Astrocyte (in vitro differentiated cells and primary cell): Measurements from ENCODE around the gene PER2. TPM values are rescaled to one million over a fixed set of nuclear protein-coding genes. Genes with fewer than 3 reads are reported as not detected.

Experiments
- DNase-seq: peaks from one replicate; pipeline ENCODE4 v3.0.0-alpha.2; 2010; ENCODE audit warnings: low read depth
- FAIRE-seq: peaks from 2 replicates; lab custom pipeline; 2011; peaks lifted over from hg19 to GRCh38; lab: Jason Lieb, UNC
- H2AFZ ChIP-seq: 2 replicates; pipeline ENCODE4 v1.6.0; 2012; ENCODE audit warnings: low read depth, low read length, inconsistent platforms
- H3K27ac ChIP-seq: 2 replicates; pipeline ENCODE4 v1.5.1; 2011; ENCODE audit warnings: low read depth, low read length, inconsistent platforms
- H3K27me3 ChIP-seq: 2 replicates; pipeline ENCODE4 v1.6.0; 2011; ENCODE audit warnings: low read length, inconsistent platforms; ENCODE audit not compliant: insufficient read depth
- H3K36me3 ChIP-seq: 2 replicates; pipeline ENCODE4 v1.5.1; 2011; ENCODE audit warnings: low read length, inconsistent platforms; ENCODE audit not compliant: insufficient read depth
- H3K4me1 ChIP-seq: 2 replicates; pipeline ENCODE4 v1.5.1; 2011; ENCODE audit warnings: low read length, inconsistent platforms; ENCODE audit not compliant: insufficient read depth
- H3K4me2 ChIP-seq: 2 replicates; pipeline ENCODE4 v1.6.0; 2012; ENCODE audit warnings: low read length, inconsistent platforms
- H3K4me3 ChIP-seq: 2 replicates; pipeline ENCODE4 v1.5.1; 2011; ENCODE audit warnings: low read depth, mild to moderate bottlenecking, low read length, inconsistent platforms; ENCODE audit not compliant: insufficient read depth
- H3K79me2 ChIP-seq: 2 replicates; pipeline ENCODE4 v1.6.0; 2012; ENCODE audit warnings: mild to moderate bottlenecking, low read length, inconsistent platforms; ENCODE audit not compliant: insufficient read depth
- H3K9ac ChIP-seq: 2 replicates; pipeline ENCODE4 v1.6.0; 2012; ENCODE audit warnings: mild to moderate bottlenecking, low read length, inconsistent platforms
- H3K9me3 ChIP-seq: 2 replicates; pipeline ENCODE4 v1.5.1; 2012; ENCODE audit warnings: low read depth, mild to moderate bottlenecking, low read length, inconsistent platforms; ENCODE audit not compliant: insufficient read depth
- H4K20me1 ChIP-seq: 2 replicates; pipeline ENCODE4 v1.6.0; 2012; ENCODE audit warnings: low read length, inconsistent platforms; ENCODE audit not compliant: insufficient read depth
- H3K27ac Mint-ChIP-seq: one replicate; pipeline ENCODE4 v1.8.0; 2021; ENCODE audit warnings: mild to moderate bottlenecking, mixed read lengths; ENCODE audit not compliant: unreplicated experiment
- H3K27me3 Mint-ChIP-seq: one replicate; pipeline ENCODE4 v1.8.0; 2021; ENCODE audit warnings: low read depth, mixed read lengths; ENCODE audit not compliant: unreplicated experiment
- H3K36me3 Mint-ChIP-seq: one replicate; pipeline ENCODE4 v1.8.0; 2021; ENCODE audit warnings: low read depth, mixed read lengths; ENCODE audit not compliant: unreplicated experiment
- H3K4me1 Mint-ChIP-seq: one replicate; pipeline ENCODE4 v1.8.0; 2021; ENCODE audit warnings: low read depth, mixed read lengths; ENCODE audit not compliant: unreplicated experiment
- H3K4me3 Mint-ChIP-seq: one replicate; pipeline ENCODE4 v1.8.0; 2021; ENCODE audit warnings: mild to moderate bottlenecking, moderate library complexity, mixed read lengths; ENCODE audit not compliant: unreplicated experiment
- H3K9me3 Mint-ChIP-seq: one replicate; pipeline ENCODE4 v1.8.0; 2021; ENCODE audit warnings: mild to moderate bottlenecking, mixed read lengths; ENCODE audit not compliant: unreplicated experiment
- EZH2 ChIP-seq: IDR thresholded peaks from 2 replicates; pipeline ENCODE4 v1.6.1; 2012; ENCODE audit warnings: mild to moderate bottlenecking, low read length, inconsistent platforms; ENCODE audit not compliant: insufficient read depth
- total RNA-seq: library from RNA; stranded (reverse); gene quantifications from 2 replicates; pipeline ENCODE4 v1.2.1, GENCODE V29; 2021
- TF ChIP-seq, protein P1 (sequence below): IDR thresholded peaks from 2 replicates; pipeline ENCODE4 v1.5.1; 2011; ENCODE audit warnings: low read depth, mild to moderate bottlenecking, inconsistent platforms, low read length, moderate library complexity; ENCODE audit not compliant: insufficient read depth

The PER2 gene
- total RNA-seq, 1 donor from 2014 or later: 2.0 TPM

GRCh38 chr2:238264072-238264460 is 24.3 kb downstream of the PER2 start:
- Mint-ChIP-seq H3K27ac (no peak overlapping the region), H3K4me3 (no peak overlapping the region), H3K9me3 (no peaks in the 10 kb centered on the region), H3K36me3 (peaks cover 3% of the 10 kb centered on the region), H3K27me3 (peaks cover 2% of the 10 kb centered on the region), H3K4me1 (peaks cover 23% of the 10 kb centered on the region)
- DNase-seq (no peak), FAIRE-seq (no peak)
- H3K36me3 ChIP-seq: peaks cover 3% of the 10 kb centered on the region
- no peak overlapping the region for H3K4me3 ChIP-seq
- no peak overlapping the region for H3K9ac ChIP-seq
- H3K27me3 ChIP-seq: no peaks in the 10 kb centered on the region
- H3K4me2 ChIP-seq: no peak overlapping the region
- H3K4me1 ChIP-seq: peaks cover 16% of the 10 kb centered on the region
- no peak overlapping the region for H3K27ac ChIP-seq
- no peak overlapping the region for H2AFZ ChIP-seq
- TF ChIP-seq, protein P1, sequence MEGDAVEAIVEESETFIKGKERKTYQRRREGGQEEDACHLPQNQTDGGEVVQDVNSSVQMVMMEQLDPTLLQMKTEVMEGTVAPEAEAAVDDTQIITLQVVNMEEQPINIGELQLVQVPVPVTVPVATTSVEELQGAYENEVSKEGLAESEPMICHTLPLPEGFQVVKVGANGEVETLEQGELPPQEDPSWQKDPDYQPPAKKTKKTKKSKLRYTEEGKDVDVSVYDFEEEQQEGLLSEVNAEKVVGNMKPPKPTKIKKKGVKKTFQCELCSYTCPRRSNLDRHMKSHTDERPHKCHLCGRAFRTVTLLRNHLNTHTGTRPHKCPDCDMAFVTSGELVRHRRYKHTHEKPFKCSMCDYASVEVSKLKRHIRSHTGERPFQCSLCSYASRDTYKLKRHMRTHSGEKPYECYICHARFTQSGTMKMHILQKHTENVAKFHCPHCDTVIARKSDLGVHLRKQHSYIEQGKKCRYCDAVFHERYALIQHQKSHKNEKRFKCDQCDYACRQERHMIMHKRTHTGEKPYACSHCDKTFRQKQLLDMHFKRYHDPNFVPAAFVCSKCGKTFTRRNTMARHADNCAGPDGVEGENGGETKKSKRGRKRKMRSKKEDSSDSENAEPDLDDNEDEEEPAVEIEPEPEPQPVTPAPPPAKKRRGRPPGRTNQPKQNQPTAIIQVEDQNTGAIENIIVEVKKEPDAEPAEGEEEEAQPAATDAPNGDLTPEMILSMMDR: no peak
- TF ChIP-seq EZH2: no peak
- no peaks in the 10 kb centered on the region for H3K79me2 ChIP-seq
- H3K9me3 ChIP-seq: no peaks in the 10 kb centered on the region
- H4K20me1 ChIP-seq: no peaks in the 10 kb centered on the region

- peak; percentile 77 for FAIRE-seq
- no peak overlapping the region for H3K4me2 ChIP-seq
- Mint-ChIP-seq H3K4me1 (peaks cover 23% of the 10 kb centered on the region), H3K27me3 (no peaks in the 10 kb centered on the region), H3K27ac (peak overlapping the region; percentile 66), H3K4me3 (no peak overlapping the region), H3K9me3 (no peaks in the 10 kb centered on the region), H3K36me3 (peaks cover 3% of the 10 kb centered on the region)
- no peaks in the 10 kb centered on the region for H3K79me2 ChIP-seq
- H3K9me3 ChIP-seq: no peaks in the 10 kb centered on the region
- TF ChIP-seq EZH2: no peak
- TF ChIP-seq, protein P1: peak; percentile 85
- no peak overlapping the region for H3K27ac ChIP-seq
- DNase-seq: peak; percentile 76
- H3K36me3 ChIP-seq: peaks cover 1% of the 10 kb centered on the region
- no peaks in the 10 kb centered on the region for H3K27me3 ChIP-seq
- no peaks in the 10 kb centered on the region for H4K20me1 ChIP-seq
- H2AFZ ChIP-seq: no peak overlapping the region
- H3K4me1 ChIP-seq: peaks cover 16% of the 10 kb centered on the region
- H3K9ac ChIP-seq: no peak overlapping the region
- H3K4me3 ChIP-seq: no peak overlapping the region
Measured at GRCh38 chr2:238263204-238264071, 25.0 kb downstream of the PER2 start.
